Measurements from ENCODE around the gene NUDT14. TPM values are rescaled to one million over a fixed set of nuclear protein-coding genes. Genes with fewer than 3 reads are reported as not detected.

NUDT14 gene
- total RNA-seq, 1 donor from 2014 or later: 39.1 TPM

GRCh38 chr14:105139831-105140239 is 41.3 kb downstream of the NUDT14 start:
- H3K27ac Mint-ChIP-seq (ENCODE audit: unreplicated experiment): no peak overlapping the region
- no peaks in the 10 kb centered on the region for H3K4me1 Mint-ChIP-seq (ENCODE audit: unreplicated experiment)
- DNase-seq (ENCODE audit: extremely low spot score, unreplicated experiment): no peak
- peaks cover 2% of the 10 kb centered on the region for H3K27me3 Mint-ChIP-seq (ENCODE audit: unreplicated experiment)
- H3K9me3 Mint-ChIP-seq (ENCODE audit: unreplicated experiment): peaks cover 4% of the 10 kb centered on the region
- no peak for TF ChIP-seq CTCF (IDR thresholded peaks at IDR 0.05)
- no peak overlapping the region for H3K4me3 Mint-ChIP-seq (ENCODE audit: unreplicated experiment)
- peaks cover 4% of the 10 kb centered on the region for H3K36me3 Mint-ChIP-seq (ENCODE audit: unreplicated experiment)

GRCh38 chr14:105139212-105139825 is 41.8 kb downstream of the NUDT14 start:
- Mint-ChIP-seq H3K4me3 (ENCODE audit: unreplicated experiment) (no peak overlapping the region), H3K36me3 (ENCODE audit: unreplicated experiment) (peaks cover 4% of the 10 kb centered on the region), H3K27ac (ENCODE audit: unreplicated experiment) (no peak overlapping the region), H3K4me1 (ENCODE audit: unreplicated experiment) (no peaks in the 10 kb centered on the region), H3K9me3 (ENCODE audit: unreplicated experiment) (peaks cover 4% of the 10 kb centered on the region), H3K27me3 (ENCODE audit: unreplicated experiment) (peaks cover 7% of the 10 kb centered on the region)
- DNase-seq (ENCODE audit: extremely low spot score, unreplicated experiment): no peak
- TF ChIP-seq CTCF (IDR thresholded peaks at IDR 0.05): no peak

GRCh38 chr14:105138551-105139111 is 42.5 kb downstream of the NUDT14 start:
- Mint-ChIP-seq H3K36me3 (ENCODE audit: unreplicated experiment) (peaks cover 4% of the 10 kb centered on the region), H3K4me1 (ENCODE audit: unreplicated experiment) (no peaks in the 10 kb centered on the region), H3K27ac (ENCODE audit: unreplicated experiment) (no peak overlapping the region), H3K4me3 (ENCODE audit: unreplicated experiment) (no peak overlapping the region), H3K27me3 (ENCODE audit: unreplicated experiment) (peaks cover 9% of the 10 kb centered on the region), H3K9me3 (ENCODE audit: unreplicated experiment) (peaks cover 4% of the 10 kb centered on the region)
- no peak for TF ChIP-seq CTCF (IDR thresholded peaks at IDR 0.05)
- DNase-seq (ENCODE audit: extremely low spot score, unreplicated experiment): no peak

- Mint-ChIP-seq H3K27ac (ENCODE audit: unreplicated experiment) (no peak overlapping the region), H3K36me3 (ENCODE audit: unreplicated experiment) (peaks cover 4% of the 10 kb centered on the region), H3K9me3 (ENCODE audit: unreplicated experiment) (peaks cover 4% of the 10 kb centered on the region), H3K4me3 (ENCODE audit: unreplicated experiment) (no peak overlapping the region), H3K4me1 (ENCODE audit: unreplicated experiment) (no peaks in the 10 kb centered on the region), H3K27me3 (ENCODE audit: unreplicated experiment) (peaks cover 15% of the 10 kb centered on the region)
- DNase-seq (ENCODE audit: extremely low spot score, unreplicated experiment): no peak
- TF ChIP-seq CTCF (IDR thresholded peaks at IDR 0.05): no peak
These were observed 43.0 kb downstream of the NUDT14 start for GRCh38 chr14:105138021-105138541.

GRCh38 chr14:105137481-105138020 is 43.6 kb downstream of the NUDT14 start:
- Mint-ChIP-seq H3K27me3 (ENCODE audit: unreplicated experiment) (peaks cover 19% of the 10 kb centered on the region), H3K36me3 (ENCODE audit: unreplicated experiment) (peaks cover 4% of the 10 kb centered on the region), H3K4me1 (ENCODE audit: unreplicated experiment) (no peaks in the 10 kb centered on the region), H3K4me3 (ENCODE audit: unreplicated experiment) (no peak overlapping the region), H3K27ac (ENCODE audit: unreplicated experiment) (no peak overlapping the region), H3K9me3 (ENCODE audit: unreplicated experiment) (peaks cover 4% of the 10 kb centered on the region)
- no peak for DNase-seq (ENCODE audit: extremely low spot score, unreplicated experiment)
- TF ChIP-seq CTCF (IDR thresholded peaks at IDR 0.05): no peak
